ENCODE results near the gene ANXA2.

ANXA2 gene

DNA sequence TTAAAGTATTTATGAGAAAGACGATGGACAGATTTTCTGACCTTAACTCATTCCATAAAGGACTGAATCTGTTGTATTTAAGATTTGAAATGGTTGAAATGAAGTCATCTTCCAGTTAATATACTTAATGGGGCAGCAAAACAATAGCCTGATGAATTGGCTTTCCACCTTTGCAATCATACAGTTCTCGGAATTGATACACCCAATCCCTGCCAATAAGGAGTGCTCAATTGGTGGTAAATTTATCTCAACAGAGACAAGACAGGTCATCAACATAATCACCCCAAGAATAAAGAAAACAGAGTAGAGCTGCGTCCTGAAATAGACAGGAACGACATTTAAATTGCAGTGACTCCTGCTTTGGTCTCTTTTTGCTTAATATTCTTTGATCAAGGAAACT, 11.2 kb downstream of the ANXA2 start:
- DNase-seq: no peak

DNA sequence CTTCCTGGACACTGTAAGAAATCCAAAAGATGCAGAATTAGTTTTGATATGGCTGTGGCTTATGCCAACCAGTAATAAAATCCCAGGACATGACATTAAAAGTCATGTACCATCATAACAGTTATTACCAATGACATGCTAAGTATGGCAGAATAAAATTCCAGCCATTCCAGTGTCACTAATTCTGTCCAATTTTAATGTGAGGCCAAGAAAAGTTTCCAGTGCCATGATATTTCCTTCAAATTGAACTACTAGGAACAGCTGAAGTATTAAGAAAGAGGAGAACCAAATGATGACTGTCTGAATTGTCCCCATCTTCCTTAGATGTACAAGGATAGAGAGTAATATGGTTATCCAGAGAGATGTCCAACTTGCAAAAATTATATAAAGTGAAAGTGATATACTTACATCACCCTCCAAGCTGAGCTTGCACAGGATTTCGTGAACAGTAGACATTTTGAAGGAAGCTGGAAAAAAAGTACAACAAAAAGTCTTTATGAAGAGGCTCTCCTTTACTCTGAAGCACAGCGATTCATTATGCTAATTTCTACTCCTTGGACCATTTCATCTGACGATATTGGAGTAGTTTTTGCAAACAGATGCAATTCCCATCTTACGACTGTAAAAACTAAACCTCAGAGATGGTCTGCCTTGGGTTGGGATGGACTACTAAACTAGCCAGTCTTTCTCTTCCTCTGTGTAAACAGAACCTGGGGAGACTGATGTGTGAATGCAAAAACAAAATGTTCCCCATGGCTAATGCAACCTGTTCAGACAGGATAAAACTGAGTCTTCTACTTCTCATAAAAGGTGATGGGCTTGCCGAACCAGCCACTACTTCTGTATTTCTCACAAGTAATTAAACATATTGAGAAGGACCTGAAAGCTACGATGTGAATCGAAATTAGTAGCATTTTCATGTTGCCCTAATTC, 11.9 kb downstream of the ANXA2 start:
- no peak for DNase-seq

DNA sequence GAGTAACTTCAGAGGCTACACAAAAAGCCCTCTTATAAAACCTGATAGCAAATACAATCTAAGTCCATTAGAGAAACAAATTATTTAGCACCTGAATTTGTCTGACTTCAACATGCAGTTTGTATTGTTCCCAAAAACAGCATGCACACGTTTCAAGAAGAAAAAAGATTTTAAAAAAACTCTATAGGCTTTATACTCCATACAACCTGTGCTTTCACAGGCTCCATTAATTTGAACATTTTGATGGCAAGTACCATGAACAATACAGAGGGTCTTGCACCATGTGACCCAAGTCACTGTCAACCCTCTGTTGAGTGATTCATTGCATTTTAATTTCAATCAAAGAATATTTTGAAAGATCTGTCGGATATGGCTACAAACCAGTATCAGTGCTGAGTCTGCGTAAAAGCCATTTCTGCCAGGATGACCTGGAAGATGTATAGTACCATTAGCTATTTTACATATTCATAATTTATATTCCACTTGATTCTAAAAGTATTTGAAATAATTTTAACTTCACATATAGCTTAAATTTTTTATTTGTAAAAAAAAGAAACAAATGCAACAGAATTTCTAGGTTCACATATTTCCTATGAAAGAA, 13.2 kb downstream of the ANXA2 start:
- no peak for DNase-seq

DNA sequence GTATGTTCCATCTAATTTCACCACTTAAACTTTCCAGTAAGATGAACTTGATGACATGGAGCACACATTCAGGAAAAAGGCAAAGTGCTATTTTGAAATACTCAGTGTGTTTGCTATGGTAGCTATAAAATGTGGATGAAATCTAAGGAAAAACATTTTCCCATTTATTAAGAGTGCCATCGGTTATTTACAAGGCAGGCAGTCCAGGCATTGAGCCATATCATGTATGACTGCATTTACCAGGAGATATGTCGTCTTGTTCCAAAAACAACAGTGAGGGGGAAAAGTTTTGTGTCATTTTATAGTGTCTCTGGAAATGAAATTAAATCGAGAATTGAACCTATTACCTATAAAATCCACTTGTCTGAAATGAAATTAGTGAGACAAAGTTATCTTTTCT, 13.7 kb downstream of the ANXA2 start:
- DNase-seq: no peak

DNA sequence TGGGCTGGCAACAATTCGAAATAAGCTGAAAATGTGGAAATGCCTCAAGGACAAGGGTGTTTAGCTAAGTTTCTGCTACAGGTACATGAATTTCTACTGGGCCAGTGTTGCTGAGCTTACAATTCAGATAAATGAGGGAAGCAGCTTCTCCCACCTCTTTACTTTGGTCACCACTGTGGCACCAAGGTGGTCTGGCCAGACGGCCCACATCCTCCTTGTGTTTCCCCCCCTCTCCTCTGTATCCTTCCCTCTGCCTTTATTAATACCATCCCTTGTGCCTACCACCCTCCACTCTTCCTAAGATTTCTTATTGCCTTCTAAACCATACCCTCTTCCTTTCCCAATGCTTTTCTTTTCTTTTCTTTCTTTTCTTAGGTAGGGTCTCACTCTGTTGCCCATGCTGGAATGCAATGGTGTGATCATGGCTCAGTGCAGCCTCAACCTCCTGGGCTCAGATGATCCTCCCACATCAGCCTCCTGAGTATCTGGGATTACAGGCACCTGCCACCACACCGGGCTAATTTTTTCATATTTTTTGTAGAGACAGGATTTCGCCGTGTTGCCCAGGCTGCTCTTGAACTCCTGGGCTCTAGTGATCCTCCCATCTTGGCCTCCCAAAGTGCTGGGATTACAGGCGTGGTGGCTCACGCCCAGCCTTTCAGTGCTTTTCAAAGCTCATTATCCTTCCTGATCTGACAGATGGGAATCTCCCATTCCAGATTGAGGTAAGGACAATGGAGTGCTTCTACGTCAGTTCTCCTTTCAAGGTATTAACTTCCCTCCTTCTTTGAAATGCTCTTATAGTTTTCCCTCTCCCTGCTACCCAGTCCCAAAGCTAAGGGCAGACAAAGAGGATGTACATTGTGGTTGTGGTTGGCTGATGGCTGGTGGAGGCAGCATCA, 14.8 kb downstream of the ANXA2 start:
- DNase-seq: no peak

DNA sequence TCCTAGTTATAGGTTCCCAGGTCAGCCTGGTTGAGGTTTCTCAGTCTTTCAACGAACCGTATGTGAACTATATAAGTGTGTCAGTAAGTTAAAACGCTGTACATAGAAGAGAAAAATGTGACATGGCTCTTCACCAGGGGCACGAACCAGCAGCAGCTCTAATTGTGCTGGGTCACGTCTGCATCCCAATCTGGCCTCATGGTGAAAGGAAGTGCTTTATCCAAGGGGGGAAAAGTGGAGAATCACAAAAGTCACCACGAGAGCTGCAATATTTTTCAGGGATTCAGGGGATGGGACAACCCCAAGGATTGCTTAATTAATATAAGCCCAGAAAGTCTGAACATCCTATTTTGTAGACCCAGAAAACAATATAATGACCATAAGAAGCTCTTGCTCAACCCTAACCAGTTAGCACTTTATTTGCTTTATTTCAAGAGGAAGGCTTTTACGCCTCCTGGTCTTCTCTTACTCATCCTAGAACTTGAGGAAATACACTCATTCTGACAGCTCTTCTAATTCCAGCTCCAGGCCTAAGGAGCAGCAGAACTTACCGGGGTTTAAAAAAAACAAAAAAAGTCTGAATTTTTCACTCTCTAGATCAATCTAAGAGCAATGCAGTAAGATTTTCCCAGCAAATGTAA, 16.5 kb downstream of the ANXA2 start:
- DNase-seq: no peak

DNA sequence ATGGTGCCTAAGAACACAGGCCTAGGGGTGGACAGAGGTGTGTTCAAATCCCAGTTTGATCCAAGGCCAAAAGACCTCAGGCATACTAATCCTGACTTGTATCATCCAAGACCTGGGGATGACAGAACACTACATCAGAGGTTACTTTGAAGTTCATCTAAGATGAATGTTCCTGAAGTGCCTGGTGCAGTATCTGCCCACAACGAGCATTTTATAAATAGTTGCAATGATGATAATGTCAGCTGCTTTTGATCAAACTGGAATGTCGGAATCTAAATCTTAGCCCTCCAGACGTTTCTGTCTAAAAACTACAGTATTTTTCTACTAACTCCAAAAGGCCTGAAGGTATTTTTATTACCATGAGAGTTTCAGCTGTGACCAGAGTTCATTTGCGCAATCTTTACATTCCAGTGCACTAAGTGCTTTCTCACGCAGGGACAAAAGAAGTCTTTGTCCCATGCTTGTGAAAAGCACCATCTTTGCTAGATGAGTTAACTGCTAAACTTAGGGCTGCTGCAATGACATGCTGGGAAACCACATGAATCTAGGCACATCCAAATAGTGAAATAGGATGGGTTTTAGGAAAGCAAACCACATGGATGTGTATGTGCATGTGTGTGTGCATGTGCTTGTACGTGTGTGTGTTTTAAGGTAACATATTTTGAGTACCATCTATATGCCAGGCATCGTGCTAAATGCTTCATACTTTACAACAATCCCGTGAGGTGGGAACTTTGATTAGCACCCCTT, 18.1 kb downstream of the ANXA2 start:
- DNase-seq: peak; percentile 87

DNA sequence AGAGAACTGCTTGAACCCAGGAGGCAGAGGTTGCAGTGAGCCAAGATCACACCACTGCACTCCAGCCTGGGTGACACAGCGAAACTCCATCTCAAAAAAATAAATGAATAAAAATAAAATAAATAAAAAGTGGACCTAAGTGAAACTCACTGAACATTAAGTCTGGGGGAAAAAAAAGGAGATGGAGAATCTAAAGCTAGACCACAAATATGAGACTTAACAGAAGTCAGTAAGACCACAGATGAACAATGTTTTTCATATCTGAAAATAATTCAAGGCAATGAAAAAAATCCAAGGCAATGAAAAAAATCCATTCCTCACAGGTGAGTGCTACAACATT, 18.6 kb downstream of the ANXA2 start:
- no peak for DNase-seq

DNA sequence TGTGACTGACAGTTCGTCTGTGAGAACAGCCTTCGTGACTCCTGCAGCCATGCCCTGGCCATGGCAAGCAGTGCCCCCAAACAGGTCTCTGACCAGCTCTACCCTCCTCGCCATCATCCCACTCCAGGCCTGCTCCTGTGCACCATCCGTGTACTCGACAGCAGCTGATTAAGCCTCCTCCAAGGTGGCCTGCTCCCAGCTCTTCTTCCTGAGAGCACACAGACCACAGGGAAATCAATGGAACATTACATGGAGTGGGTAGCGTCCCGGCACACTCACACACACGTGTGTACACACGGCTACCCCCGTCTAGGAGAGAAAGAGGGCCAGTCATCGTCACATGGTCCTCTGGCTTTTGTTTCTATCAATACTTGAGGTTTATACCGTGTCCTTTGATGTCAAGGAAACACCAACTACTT, 21.1 kb downstream of the ANXA2 start:
- no peak for DNase-seq

DNA sequence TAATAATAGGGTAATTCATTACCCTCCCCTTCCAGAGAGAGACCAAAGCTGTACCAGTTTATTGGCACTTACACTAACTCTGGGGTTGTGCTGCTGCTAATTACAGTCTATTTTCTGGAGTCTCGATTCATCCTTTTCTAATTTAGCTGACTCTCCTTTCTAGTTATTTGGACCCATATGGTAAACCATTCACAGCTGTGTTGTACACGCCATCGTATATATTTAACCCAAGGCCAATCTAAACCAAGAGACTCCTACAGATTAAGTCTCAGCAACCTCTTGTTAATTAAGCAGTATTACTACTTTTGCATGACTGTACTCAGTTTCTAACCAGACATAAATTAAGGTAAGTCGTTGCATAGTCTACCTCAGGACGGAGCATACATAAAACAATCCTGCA, 22.5 kb downstream of the ANXA2 start:
- DNase-seq: no peak

DNA sequence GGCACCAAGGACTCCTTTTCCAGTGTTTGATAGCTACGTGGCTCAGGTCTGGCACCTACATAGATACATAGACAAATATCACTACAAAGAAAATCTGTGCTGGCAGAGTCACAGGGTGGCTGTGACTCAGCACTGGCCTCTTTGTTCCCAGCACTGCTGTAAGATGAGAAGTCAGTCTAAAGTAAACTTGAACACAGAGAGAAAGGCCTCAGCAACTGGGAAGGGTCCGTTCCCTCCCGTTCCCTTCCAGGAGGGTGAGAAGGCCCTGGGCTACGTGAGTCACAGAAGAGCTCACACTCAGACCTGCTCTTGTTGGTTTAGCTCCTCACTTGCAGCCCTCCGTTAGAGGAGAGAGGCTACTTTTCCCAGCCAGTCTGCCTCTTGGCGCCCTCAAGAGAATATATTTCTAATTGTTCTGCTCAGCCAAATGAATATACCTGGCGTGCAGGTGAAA, 23.1 kb downstream of the ANXA2 start:
- peak; percentile 95 for DNase-seq

DNA sequence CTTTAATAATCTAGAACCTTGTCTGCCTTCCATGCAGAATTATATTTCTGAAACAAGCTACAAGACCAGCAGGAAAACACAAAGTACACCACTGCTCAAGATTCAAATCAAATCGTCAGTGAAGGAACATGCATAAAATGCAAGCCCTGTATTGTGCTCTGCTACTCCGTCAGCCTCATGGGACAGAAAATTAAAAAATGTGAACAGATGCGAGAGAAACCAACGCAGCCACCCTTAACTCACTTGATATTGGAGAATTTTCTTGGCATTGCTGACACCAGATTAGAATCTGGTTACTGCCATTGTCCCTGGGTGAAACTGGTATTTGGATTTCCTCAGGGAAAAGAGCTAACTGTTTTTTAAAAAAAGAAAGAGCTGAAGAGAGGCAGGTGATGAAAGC, 23.6 kb downstream of the ANXA2 start:
- no peak for DNase-seq

DNA sequence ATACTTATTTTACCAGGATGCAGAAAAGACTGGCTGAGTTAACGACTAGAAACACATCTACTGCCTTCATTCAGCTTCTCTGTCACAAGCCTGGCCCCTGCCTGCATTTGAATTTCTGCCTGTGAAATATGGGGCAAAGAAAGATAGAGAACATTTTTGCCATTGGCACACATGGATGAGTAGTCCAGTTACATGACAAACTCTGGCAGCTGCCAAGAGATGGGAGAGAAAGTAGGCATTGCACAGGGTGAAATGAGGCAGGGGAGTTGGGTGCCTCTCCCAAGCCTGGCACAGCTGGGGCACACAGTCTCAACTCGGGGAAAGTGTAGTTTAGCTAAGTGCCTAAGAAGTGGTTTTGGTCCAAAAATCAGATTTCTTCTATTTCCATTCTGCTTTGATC, 24.0 kb downstream of the ANXA2 start:
- DNase-seq: no peak

DNA sequence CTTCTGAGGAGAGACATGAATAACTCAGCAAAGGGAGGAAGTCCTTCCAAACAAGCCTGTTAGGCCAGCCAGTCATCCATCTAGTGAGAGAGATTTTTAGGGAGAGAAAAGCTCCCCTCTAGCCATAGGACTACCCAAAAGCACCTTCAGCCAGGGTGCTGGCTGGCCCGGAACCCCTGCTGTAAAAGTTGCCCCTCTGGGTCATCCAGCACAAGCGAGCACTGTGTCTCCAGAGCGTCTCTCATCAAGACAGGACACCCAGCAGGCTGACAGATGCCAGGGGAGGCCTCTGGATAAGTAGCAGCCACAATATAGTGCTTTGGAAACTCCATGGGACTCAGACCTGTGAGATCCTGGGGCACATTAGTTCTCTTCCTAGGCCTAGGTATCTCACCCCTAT, 24.5 kb downstream of the ANXA2 start:
- no peak for DNase-seq

DNA sequence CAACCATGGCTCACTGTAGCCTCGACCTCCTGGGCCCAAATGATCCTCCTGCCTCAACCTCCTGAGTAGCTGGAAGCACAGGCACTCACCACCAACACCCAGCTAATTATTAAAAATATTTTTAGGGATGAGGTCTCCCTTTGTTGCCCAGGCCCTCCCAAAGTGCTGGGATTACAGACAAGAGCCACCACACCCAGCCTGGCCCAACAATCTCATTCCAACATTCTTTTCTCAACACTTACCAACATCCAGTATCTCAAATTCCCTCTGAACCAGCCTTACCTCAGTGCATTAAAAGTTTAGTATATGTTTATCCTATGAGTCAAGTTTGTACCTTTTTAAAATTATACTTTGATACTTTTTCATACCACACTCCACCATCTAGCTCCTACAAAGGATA, 25.0 kb downstream of the ANXA2 start:
- DNase-seq: no peak

DNA sequence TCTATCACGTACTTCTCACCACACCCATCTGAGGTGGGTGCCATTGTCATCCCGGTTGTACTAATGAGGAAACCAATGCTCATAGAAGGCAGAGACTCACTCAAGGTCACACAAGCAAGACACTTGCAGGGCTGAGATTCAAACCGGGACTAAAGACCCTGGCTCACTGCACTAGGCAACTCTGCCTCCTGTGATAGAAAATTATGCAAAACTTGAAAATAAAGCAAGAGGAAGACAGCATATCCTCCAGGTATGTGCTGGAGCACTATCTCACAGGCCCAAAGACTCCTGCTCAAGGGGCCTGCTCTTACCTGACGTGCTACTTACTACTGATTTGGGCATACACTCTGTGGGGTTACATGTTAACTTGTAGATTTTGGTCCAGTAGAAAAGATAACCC, 25.6 kb downstream of the ANXA2 start:
- DNase-seq: no peak

DNA sequence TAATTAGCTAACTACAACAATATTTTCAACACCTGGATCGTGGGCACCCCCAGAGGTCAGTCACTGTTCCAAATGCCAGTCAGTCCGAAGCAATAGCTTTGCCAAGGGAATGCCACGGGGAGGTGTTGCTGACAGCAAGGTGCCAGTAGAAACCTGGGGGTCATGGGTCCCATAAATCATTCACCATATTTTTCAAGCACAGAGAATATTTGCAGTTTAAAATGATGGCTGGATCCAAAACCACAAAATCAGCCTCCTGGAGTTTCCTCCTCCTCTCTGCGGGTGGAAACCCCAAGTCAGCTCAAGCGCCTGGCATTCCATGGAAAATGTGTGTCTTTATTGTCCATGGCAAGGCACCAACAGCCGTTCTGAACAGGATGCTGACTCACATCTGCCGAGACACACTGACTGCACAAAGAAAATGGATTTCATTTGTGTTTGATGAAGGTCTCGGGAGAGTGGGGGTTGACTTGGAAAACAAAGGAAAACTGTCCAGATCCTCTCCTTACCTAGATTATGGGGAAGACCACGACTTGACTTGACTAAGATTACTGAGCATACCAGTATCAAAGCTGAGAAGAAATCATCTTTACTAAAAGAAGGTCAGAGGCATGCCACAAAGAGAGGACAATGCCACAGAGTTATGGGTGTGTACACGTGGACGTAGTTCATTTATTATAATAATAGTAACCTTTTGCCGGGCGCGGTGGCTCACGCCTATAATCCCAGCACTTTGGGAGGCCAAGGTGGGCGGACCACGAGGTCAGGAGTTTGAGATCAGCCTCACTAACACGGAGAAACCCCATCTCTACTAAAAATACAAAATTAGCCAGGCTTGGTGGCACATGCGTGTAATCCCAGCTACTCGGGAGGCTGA, 26.4 kb downstream of the ANXA2 start:
- DNase-seq: peak; percentile 95

DNA sequence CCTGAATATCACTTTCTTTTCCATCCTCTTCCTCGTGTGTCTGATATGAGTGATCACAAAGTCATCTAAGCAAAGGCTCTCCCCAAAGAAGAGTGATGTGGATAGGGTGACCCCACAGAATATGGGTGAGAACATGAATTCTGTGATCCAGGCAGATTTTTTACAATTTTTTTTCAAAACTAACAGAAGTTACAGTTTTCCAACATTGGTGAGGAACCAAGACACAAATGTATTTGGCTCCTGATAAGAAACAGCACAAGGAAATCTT, 27.0 kb downstream of the ANXA2 start:
- DNase-seq: no peak

DNA sequence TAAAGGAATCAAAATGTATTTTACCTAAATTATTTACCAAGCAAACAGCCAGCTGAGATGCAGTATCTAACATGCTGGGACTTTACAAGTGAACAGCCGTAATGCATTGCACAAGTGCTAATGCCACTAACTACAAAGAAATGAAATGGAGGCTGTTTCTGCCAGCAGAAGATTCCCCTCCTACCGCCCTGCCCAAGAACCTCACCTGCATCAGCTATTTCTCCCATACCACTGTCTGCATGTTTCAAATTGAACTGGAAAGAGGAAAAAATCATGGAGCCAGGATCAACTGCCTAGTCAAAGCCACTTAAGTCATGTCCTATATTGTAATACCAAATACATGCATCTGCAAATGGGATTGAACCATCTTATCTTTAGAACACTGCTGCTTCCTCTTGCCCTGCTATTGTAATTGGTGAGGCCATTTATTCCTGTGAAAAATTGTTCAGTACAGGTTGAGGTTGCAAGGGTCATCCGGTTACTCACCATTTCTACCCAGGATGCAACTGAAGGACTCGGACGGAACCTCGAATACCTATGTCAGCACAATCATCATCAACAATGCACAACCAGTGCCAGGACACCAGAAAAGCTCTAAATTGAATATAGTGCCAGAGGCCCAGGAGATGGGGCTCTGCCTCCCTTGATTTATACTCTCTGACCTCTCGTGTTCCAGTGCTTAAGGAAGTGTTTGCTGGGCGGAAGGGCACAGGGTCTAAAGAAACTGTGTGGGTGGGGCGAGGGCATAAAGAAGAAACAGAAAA, 27.5 kb downstream of the ANXA2 start:
- DNase-seq: no peak

DNA sequence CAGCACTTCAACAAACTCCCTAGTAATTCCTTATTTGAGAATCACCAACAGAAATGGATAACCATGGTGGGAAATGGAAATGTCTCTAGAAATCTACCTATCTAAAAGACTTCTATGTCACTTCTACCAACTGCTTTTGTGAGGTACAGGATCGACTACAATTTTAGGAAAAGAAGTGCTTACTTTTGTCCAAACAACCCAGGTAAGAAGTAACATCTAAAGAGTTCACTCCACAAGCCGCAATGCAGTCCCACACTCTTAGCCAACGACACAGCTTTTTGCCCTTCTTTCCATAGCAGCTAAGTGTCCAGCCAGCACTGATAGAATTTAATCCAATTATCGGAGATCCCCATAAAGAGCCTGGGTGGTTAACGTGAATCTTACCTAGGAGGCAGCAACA, 28.1 kb downstream of the ANXA2 start:
- DNase-seq: no peak

DNA sequence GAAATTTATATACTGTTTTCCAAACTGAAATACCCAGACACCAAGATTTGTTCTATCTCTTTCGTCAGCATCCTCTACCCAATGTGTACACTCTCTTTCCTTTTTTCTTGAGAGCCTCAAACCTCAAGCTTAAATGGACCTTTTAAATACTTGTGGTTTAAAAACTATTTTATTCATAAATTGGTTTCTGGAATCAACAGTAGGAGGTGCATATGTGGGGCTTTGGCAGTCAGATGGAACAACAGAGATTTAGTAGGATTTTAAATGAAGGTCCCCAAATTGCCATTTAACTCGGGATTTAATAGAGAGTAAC, 33.2 kb downstream of the ANXA2 start:
- DNase-seq: no peak
